Stimulated activated CD4-positive, alpha-beta T cell treated with anti-CD3 and anti-CD28 coated beads, TNF-alpha, amount 100 ng/mL, for 1 hour (primary cell): Measurements from ENCODE around the gene SELPLG.
"Not testable (repeated sequence)": the region's sequence is repeated elsewhere in the genome, so short reads cannot be mapped to it uniquely, and the experiment has no call there.

Experiments
- DNase-seq, 3 donors: peaks; one replicate each; pipeline ENCODE4 v3.0.0-alpha.2; 2020; ENCODE audit warnings: low read depth in 3 of 3, low spot score in 1 of 3

The SELPLG gene

GRCh38 chr12:108592033-108592909 lies 41.4 kb downstream of the SELPLG start:
- DNase-seq: no peak

- DNase-seq: no peak
These were observed 42.3 kb downstream of the SELPLG start for GRCh38 chr12:108591267-108591980.

- not testable (repeated sequence) for DNase-seq
These were observed 43.2 kb downstream of the SELPLG start for GRCh38 chr12:108590463-108590862.

- no peak for DNase-seq
These were observed 43.9 kb downstream of the SELPLG start for GRCh38 chr12:108589840-108590229.

- DNase-seq: no peak
These were observed 44.5 kb downstream of the SELPLG start for GRCh38 chr12:108589028-108589839.

GRCh38 chr12:108587826-108588225 lies 45.9 kb downstream of the SELPLG start:
- DNase-seq: no peak

- no peak for DNase-seq
These were observed 47.4 kb downstream of the SELPLG start for GRCh38 chr12:108586306-108586705.

GRCh38 chr12:108585864-108586263 lies 47.8 kb downstream of the SELPLG start:
- no peak for DNase-seq

GRCh38 chr12:108584456-108585065 lies 49.1 kb downstream of the SELPLG start:
- DNase-seq: no peak

- DNase-seq: no peak
These were observed 49.7 kb downstream of the SELPLG start for GRCh38 chr12:108583991-108584390.

GRCh38 chr12:108582978-108583770 lies 50.5 kb downstream of the SELPLG start:
- DNase-seq: no peak

- no peak for DNase-seq
These were observed 51.2 kb downstream of the SELPLG start for GRCh38 chr12:108582509-108582908.

- DNase-seq: no peak
These were observed 52.1 kb downstream of the SELPLG start for GRCh38 chr12:108581311-108582227.

- no peak for DNase-seq
These were observed 53.2 kb downstream of the SELPLG start for GRCh38 chr12:108580531-108580930.

GRCh38 chr12:108578813-108579212 lies 54.9 kb downstream of the SELPLG start:
- DNase-seq: no peak

GRCh38 chr12:108578264-108578663 lies 55.4 kb downstream of the SELPLG start:
- no peak for DNase-seq

- DNase-seq: no peak
These were observed 56.2 kb downstream of the SELPLG start for GRCh38 chr12:108577458-108577857.

- DNase-seq: no peak
These were observed 56.9 kb downstream of the SELPLG start for GRCh38 chr12:108576660-108577234.
